OCI-LY7 (cell line): Measurements from ENCODE around the gene AGT.

ENCODE experiments used
- EZH2phosphoT487 ChIP-seq: fragments of 200-600 bp; sonication (generic); IDR thresholded peaks from 2 replicates; pipeline ENCODE4 v1.6.1; 2018; ENCODE audit warnings: low read depth, borderline replicate concordance, mild to moderate bottlenecking, mixed run types, antibody characterized with exemption, low read length, moderate library complexity, mixed read lengths
- TF ChIP-seq, protein P1 (sequence below): fragments of 200-600 bp; sonication (generic); conservative IDR thresholded peaks from 2 replicates; pipeline ENCODE4 v1.5.1; 2014; ENCODE audit warnings: mild to moderate bottlenecking, antibody characterized with exemption, low read length, moderate library complexity, mixed read lengths

DNA sequence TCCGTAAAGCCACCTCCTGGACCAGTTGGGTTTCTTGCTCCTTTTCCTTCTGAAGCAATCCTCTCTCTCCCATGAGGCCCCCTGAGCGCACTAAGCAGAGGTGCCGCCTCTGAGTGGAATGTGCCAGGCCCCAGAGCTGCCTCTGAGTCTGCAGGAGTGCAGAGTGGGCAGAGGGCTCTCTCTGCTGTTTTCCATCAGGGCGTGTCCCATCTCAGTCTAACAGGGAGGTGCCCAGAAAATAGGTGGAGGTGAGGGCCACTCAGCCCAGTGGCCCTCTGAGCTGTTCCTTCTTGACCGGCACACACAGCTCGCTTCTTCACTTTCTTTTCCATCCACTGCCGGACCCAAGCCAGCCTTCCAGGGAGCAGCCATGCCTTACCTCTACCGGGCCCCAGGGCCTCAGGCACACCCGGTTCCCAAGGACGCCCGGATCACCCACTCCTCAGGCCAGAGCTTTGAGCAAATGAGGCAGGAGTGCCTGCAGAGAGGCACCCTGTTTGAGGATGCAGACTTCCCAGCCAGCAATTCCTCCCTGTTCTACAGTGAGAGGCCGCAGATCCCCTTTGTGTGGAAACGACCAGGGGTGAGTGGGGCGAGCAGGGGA is 33.3 kb upstream of the AGT start, which contains the start of gene CAPN9:
- no peak for TF ChIP-seq EZH2phosphoT487
- TF ChIP-seq, protein P1, sequence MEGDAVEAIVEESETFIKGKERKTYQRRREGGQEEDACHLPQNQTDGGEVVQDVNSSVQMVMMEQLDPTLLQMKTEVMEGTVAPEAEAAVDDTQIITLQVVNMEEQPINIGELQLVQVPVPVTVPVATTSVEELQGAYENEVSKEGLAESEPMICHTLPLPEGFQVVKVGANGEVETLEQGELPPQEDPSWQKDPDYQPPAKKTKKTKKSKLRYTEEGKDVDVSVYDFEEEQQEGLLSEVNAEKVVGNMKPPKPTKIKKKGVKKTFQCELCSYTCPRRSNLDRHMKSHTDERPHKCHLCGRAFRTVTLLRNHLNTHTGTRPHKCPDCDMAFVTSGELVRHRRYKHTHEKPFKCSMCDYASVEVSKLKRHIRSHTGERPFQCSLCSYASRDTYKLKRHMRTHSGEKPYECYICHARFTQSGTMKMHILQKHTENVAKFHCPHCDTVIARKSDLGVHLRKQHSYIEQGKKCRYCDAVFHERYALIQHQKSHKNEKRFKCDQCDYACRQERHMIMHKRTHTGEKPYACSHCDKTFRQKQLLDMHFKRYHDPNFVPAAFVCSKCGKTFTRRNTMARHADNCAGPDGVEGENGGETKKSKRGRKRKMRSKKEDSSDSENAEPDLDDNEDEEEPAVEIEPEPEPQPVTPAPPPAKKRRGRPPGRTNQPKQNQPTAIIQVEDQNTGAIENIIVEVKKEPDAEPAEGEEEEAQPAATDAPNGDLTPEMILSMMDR, result no peak
